HepG2 (cell line): Measurements from ENCODE around the gene RNF17. TPM values are rescaled to one million over a fixed set of nuclear protein-coding genes. Genes with fewer than 3 reads are reported as not detected.

Experiments
- ATF1 ChIP-seq: IDR thresholded peaks from 2 replicates; pipeline ENCODE4 v1.6.1; 2016; ENCODE audit warnings: mild to moderate bottlenecking, control low read depth
- HES4 ChIP-seq: sonication (generic); formaldehyde crosslinking; IDR thresholded peaks from 2 replicates; pipeline ENCODE4 v1.9.0; 2021; ENCODE audit warnings: mild to moderate bottlenecking, missing genetic modification reagents, borderline replicate concordance
- NR2C2 ChIP-seq: sonication (generic); formaldehyde crosslinking; IDR thresholded peaks from 2 replicates; pipeline ENCODE4 v1.4.0; 2020; ENCODE audit warnings: missing genetic modification reagents, mild to moderate bottlenecking, moderate library complexity, borderline replicate concordance
- PAX8 ChIP-seq: sonication (generic); formaldehyde crosslinking; IDR thresholded peaks from 2 replicates; pipeline ENCODE4 v1.8.0; 2022; ENCODE audit warnings: mild to moderate bottlenecking, missing genetic modification reagents, borderline replicate concordance
- POGZ ChIP-seq: sonication (generic); formaldehyde crosslinking; IDR thresholded peaks from 2 replicates; pipeline ENCODE4 v1.4.0; 2020; ENCODE audit warnings: mild to moderate bottlenecking, missing genetic modification reagents
- POLR2G ChIP-seq: fragments of 200-400 bp; formaldehyde crosslinking; IDR thresholded peaks from 2 replicates; pipeline ENCODE4 v1.6.1; 2018; ENCODE audit warnings: mild to moderate bottlenecking, low read depth, low read length, moderate library complexity
- PRDM15 ChIP-seq: sonication (generic); formaldehyde crosslinking; IDR thresholded peaks from 2 replicates; pipeline ENCODE4 v1.4.0; 2020; ENCODE audit warnings: missing genetic modification reagents
- RAD51 ChIP-seq: fragments of 450-650 bp; IDR thresholded peaks from 2 replicates; pipeline ENCODE4 v1.6.1; 2016; ENCODE audit warnings: borderline replicate concordance
- SKI ChIP-seq: fragments of 450-650 bp; IDR thresholded peaks from one replicate; pipeline ENCODE4 v1.6.1; 2018; ENCODE audit warnings: mild to moderate bottlenecking; ENCODE audit not compliant: partially characterized antibody
- TBX2 ChIP-seq: sonication (generic); formaldehyde crosslinking; IDR thresholded peaks from 2 replicates; pipeline ENCODE4 v1.5.0; 2020; ENCODE audit warnings: missing genetic modification reagents, mild to moderate bottlenecking, borderline replicate concordance
- ZFY ChIP-seq: sonication (generic); formaldehyde crosslinking; IDR thresholded peaks from 2 replicates; pipeline ENCODE4 v1.4.0; 2020; ENCODE audit warnings: missing genetic modification reagents
- ZIK1 ChIP-seq: sonication (generic); formaldehyde crosslinking; IDR thresholded peaks from 2 replicates; pipeline ENCODE4 v1.5.0; 2020; ENCODE audit warnings: mild to moderate bottlenecking, low read depth, missing genetic modification reagents, borderline replicate concordance
- ZNF362 ChIP-seq: sonication (generic); formaldehyde crosslinking; IDR thresholded peaks from 2 replicates; pipeline ENCODE4 v1.4.0; 2020; ENCODE audit warnings: missing genetic modification reagents, mild to moderate bottlenecking, borderline replicate concordance
- polyA plus RNA-seq, 8 experiments: library from polyadenylated mRNA; depleted of rRNA in 3 of 8; stranded (reverse) in 7 of 8; unstranded in 1 of 8; fragments of >200 nt; fragmentation: Illumina TruSeq in 4 of 8; extraction: Trizol in 4 of 8; gene quantifications; 2 replicates each; pipeline versions ENCODE4 v1.2.1 to v1.2.3, GENCODE V29; 2011 to 2016; ENCODE audit warnings: low read depth in 4 of 8, missing spikeins in 1 of 8, mixed read lengths in 1 of 8; ENCODE audit not compliant: insufficient read depth in 1 of 8
- total RNA-seq, 5 experiments: library from RNA; depleted of rRNA; stranded (reverse); fragments of >200 nt; fragmentation: Illumina TruSeq; extraction: Trizol; gene quantifications; 2 replicates each; pipeline ENCODE4 v1.2.3, GENCODE V29; 2016; ENCODE audit warnings: low read depth in 1 of 5
- TF ChIP-seq, protein P1 (sequence below): sonication (generic); formaldehyde crosslinking; IDR thresholded peaks from 2 replicates; pipeline ENCODE4 v1.8.1; 2022; ENCODE audit warnings: mild to moderate bottlenecking, missing genetic modification reagents
- TF ChIP-seq, protein P2 (sequence below): IDR thresholded peaks from 2 replicates; pipeline ENCODE4 v1.6.1; 2016; ENCODE audit warnings: missing biosample characterization, missing genetic modification reagents, low read depth
- TF ChIP-seq, protein P3 (sequence below): sonication (generic); formaldehyde crosslinking; IDR thresholded peaks from 2 replicates; pipeline ENCODE4 v1.5.0; 2020; ENCODE audit warnings: mild to moderate bottlenecking, missing genetic modification reagents
- TF ChIP-seq, protein P4 (sequence below): sonication (generic); formaldehyde crosslinking; IDR thresholded peaks from 2 replicates; pipeline ENCODE4 v1.5.0; 2020; ENCODE audit warnings: missing genetic modification reagents

Gene RNF17
- total and polyA plus RNA-seq, 2 of the 13 experiments (the other 11 are each of a cell fraction or from before 2014, with no cell fraction given), result not detected

- TF ChIP-seq PRDM15 (CRISPR knock-in tag), result no peak
- TF ChIP-seq ZFY, result peak; percentile 82
- TF ChIP-seq NR2C2 (CRISPR knock-in tag), result peak; percentile 81
- TF ChIP-seq TBX2 (CRISPR knock-in tag), result peak; percentile 81
- peak; percentile 76; the same call in 1 of the 2 replicates for TF ChIP-seq ZIK1 (CRISPR knock-in tag)
- peak; percentile 88 for TF ChIP-seq ATF1 (CRISPR knock-in tag)
- no peak for TF ChIP-seq HES4
- peak; percentile 43; the same call in 1 of the 2 replicates for TF ChIP-seq ZNF362 (CRISPR knock-in tag)
- TF ChIP-seq RAD51, result no peak
- peak; percentile 94 for TF ChIP-seq POLR2G
- TF ChIP-seq, protein P1, sequence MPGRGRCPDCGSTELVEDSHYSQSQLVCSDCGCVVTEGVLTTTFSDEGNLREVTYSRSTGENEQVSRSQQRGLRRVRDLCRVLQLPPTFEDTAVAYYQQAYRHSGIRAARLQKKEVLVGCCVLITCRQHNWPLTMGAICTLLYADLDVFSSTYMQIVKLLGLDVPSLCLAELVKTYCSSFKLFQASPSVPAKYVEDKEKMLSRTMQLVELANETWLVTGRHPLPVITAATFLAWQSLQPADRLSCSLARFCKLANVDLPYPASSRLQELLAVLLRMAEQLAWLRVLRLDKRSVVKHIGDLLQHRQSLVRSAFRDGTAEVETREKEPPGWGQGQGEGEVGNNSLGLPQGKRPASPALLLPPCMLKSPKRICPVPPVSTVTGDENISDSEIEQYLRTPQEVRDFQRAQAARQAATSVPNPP, result no peak
- TF ChIP-seq, protein P2, sequence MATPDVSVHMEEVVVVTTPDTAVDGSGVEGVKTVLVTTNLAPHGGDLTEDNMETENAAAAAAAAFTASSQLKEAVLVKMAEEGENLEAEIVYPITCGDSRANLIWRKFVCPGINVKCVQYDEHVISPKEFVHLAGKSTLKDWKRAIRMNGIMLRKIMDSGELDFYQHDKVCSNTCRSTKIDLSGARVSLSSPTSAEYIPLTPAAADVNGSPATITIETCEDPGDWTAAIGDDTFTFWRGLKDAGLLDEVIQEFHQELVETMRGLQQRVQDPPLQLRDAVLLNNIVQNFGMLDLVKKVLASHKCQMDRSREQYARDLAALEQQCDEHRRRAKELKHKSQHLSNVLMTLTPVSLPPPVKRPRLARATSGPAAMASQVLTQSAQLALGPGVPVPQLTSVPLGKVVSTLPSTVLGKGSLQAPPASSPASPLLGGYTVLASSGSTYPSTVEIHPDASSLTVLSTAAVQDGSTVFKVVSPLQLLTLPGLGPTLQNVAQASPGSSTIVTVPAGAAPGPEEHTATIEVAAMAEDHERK (CRISPR knock-in tag), result peak; percentile 82
- peak; percentile 26 for TF ChIP-seq SKI
- TF ChIP-seq POGZ (CRISPR knock-in tag), result peak; percentile 50
- TF ChIP-seq, protein P3, sequence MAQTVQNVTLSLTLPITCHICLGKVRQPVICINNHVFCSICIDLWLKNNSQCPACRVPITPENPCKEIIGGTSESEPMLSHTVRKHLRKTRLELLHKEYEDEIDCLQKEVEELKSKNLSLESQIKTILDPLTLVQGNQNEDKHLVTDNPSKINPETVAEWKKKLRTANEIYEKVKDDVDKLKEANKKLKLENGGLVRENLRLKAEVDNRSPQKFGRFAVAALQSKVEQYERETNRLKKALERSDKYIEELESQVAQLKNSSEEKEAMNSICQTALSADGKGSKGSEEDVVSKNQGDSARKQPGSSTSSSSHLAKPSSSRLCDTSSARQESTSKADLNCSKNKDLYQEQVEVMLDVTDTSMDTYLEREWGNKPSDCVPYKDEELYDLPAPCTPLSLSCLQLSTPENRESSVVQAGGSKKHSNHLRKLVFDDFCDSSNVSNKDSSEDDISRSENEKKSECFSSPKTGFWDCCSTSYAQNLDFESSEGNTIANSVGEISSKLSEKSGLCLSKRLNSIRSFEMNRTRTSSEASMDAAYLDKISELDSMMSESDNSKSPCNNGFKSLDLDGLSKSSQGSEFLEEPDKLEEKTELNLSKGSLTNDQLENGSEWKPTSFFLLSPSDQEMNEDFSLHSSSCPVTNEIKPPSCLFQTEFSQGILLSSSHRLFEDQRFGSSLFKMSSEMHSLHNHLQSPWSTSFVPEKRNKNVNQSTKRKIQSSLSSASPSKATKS (CRISPR knock-in tag), result peak; percentile 36; the same call in 1 of the 2 replicates
- TF ChIP-seq, protein P4, sequence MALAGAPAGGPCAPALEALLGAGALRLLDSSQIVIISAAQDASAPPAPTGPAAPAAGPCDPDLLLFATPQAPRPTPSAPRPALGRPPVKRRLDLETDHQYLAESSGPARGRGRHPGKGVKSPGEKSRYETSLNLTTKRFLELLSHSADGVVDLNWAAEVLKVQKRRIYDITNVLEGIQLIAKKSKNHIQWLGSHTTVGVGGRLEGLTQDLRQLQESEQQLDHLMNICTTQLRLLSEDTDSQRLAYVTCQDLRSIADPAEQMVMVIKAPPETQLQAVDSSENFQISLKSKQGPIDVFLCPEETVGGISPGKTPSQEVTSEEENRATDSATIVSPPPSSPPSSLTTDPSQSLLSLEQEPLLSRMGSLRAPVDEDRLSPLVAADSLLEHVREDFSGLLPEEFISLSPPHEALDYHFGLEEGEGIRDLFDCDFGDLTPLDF (CRISPR knock-in tag), result peak; percentile 88
- TF ChIP-seq PAX8, result 0 out of 2 replicates have a peak, but pooled peaks have one; percentile 60
These were observed 159.0 kb downstream of the RNF17 start (continued) for GRCh38 chr13:24922745-24923591.
